ENCODE measurements around the gene ARHGEF6.

Gene ARHGEF6

DNA sequence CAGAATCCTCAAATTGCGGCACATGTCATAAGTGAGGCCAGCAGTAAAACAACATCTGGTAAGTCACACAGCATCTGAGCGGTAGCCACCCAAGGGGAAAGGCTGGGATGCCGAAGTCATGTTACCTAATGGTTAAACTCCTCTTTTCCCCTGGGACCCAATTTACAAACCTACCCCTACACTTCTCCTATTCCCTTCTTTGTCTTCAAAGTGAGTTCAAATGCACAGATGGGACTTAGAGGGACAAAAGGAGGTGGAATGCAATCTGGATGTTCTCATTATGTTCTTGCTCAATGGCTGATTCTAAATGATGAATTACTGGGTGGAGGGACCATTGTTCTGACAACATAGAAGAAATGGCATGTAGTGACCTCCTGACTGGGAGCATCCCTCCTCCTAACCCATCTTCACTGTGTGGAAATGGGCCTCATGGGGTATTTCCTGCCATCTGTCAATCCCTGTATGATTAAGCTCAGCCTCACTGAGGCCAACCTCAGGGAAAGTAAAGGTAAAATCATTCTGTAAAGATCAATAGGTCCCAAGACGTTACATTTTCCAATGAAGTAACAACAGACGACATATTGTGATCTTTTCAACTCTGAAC is 124.3 kb downstream of the ARHGEF6 start:
- no peak overlapping the region for H3K4me3 ChIP-seq (ENCODE audit: low read depth, low read length)
- TF ChIP-seq MAX (IDR thresholded peaks at IDR 0.05; ENCODE audit: low read depth, low read length), result no peak
- TF ChIP-seq MYC (IDR thresholded peaks at IDR 0.05; ENCODE audit: low read depth, low read length), result no peak
- no peak for TF ChIP-seq CTCF (IDR thresholded peaks at IDR 0.05; ENCODE audit: low read depth, low read length)
- no peak for TF ChIP-seq POLR2A (IDR thresholded peaks at IDR 0.05; ENCODE audit: extremely low read depth, insufficient read length)
- DNase-seq (ENCODE audit: low read depth), result no peak

- no peak for DNase-seq (ENCODE audit: low read depth)
- no peak overlapping the region for H3K4me3 ChIP-seq (ENCODE audit: low read depth, low read length)
- TF ChIP-seq MYC (IDR thresholded peaks at IDR 0.05; ENCODE audit: low read depth, low read length) (no peak), CTCF (IDR thresholded peaks at IDR 0.05; ENCODE audit: low read depth, low read length) (no peak), POLR2A (IDR thresholded peaks at IDR 0.05; ENCODE audit: extremely low read depth, insufficient read length) (no peak), MAX (IDR thresholded peaks at IDR 0.05; ENCODE audit: low read depth, low read length) (no peak)
Observed at GRCh38 chrX:136652822-136653723, 127.7 kb downstream of the ARHGEF6 start.

- no peak for DNase-seq (ENCODE audit: low read depth)
- TF ChIP-seq MAX (IDR thresholded peaks at IDR 0.05; ENCODE audit: low read depth, low read length) (no peak), POLR2A (IDR thresholded peaks at IDR 0.05; ENCODE audit: extremely low read depth, insufficient read length) (no peak), CTCF (IDR thresholded peaks at IDR 0.05; ENCODE audit: low read depth, low read length) (no peak), MYC (IDR thresholded peaks at IDR 0.05; ENCODE audit: low read depth, low read length) (no peak)
- no peak overlapping the region for H3K4me3 ChIP-seq (ENCODE audit: low read depth, low read length)
Observed at GRCh38 chrX:136650811-136651210, 129.9 kb downstream of the ARHGEF6 start.

DNA sequence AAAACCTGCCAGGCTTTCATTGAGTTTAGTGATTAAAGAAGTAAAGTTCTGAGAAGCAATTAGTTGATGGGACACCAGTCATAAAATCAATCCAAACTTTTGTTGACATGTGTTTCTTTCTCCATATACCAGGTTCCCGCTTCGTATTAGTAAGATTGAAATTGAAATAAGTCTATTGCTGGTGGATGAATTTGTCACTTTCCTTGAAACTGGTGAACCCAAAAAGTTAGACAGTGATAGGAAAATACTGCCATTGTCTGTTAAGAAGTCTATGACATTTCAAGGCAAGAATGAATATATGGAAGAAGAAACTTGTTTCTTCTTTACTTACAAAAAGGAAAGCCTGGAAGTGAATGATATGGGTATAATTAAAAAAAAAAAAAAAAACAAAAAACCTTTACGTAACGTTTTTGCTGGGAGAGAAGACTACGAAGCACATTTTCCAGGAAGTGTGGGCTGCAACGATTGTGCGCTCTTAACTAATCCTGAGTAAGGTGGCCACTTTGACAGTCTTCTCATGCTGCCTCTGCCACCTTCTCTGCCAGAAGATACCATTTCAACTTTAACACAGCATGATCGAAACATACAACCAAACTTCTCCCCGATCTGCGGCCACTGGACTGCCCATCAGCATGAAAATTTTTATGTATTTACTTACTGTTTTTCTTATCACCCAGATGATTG is 132.9 kb downstream of the ARHGEF6 start, which contains the start of gene CD40LG:
Gene CD40LG (plus strand): TSS at position 482 of the 684 bp plus-strand sequence. CDS start 91 bp downstream, at position 573.
- TF ChIP-seq MAX (IDR thresholded peaks at IDR 0.05; ENCODE audit: low read depth, low read length) (no peak), MYC (IDR thresholded peaks at IDR 0.05; ENCODE audit: low read depth, low read length) (no peak), POLR2A (IDR thresholded peaks at IDR 0.05; ENCODE audit: extremely low read depth, insufficient read length) (no peak), CTCF (IDR thresholded peaks at IDR 0.05; ENCODE audit: low read depth, low read length) (no peak)
- no peak within 1 kb of the TSS for H3K4me3 ChIP-seq (ENCODE audit: low read depth, low read length)
- DNase-seq (ENCODE audit: low read depth), result no peak

DNA sequence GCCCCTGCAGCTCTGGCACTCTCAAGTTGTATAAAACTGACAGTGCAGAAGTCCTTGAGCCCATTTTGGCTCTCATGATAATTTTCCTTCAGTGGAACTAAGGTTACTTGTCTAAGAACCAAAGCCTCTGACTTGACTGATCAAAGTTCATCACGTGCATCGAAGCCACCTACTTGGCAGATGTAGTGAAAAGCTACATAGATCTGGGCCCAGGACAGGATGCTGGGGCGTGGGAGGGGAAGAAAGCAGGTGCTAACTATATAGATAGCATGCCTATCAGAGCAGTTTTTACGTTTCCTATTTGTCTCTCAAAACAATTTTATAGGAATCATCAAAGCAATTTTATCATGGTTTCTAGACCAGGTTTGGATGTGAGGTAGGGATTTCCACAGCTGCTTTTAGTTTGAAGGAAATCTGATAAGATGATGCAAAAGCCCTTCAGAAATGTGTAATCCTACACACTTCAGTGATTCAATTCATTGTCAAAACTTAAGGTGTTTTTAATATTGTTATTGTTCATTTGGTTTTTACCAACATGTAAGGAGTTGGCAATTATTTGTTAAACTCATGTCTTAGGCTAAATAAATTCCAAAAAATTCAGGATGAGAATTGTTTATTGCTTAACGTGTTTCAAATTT is 134.0 kb downstream of the ARHGEF6 start:
- no peak for TF ChIP-seq POLR2A (IDR thresholded peaks at IDR 0.05; ENCODE audit: extremely low read depth, insufficient read length)
- no peak for TF ChIP-seq MAX (IDR thresholded peaks at IDR 0.05; ENCODE audit: low read depth, low read length)
- TF ChIP-seq MYC (IDR thresholded peaks at IDR 0.05; ENCODE audit: low read depth, low read length), result no peak
- TF ChIP-seq CTCF (IDR thresholded peaks at IDR 0.05; ENCODE audit: low read depth, low read length), result no peak
- no peak overlapping the region for H3K4me3 ChIP-seq (ENCODE audit: low read depth, low read length)
- DNase-seq (ENCODE audit: low read depth), result no peak
